Superior temporal gyrus (tissue), 1 donor: Measurements from ENCODE around the gene CTCFL.
"Not testable (repeated sequence)": the region's sequence is repeated elsewhere in the genome, so short reads cannot be mapped to it uniquely, and the experiment has no call there.

Experiments
- DNase-seq: peaks from one replicate; pipeline ENCODE4 v3.0.0-alpha.2; 2016; ENCODE audit errors: extremely low spot score

The CTCFL gene

GRCh38 chr20:57536771-57537724, 12.1 kb upstream of the CTCFL start:
- no peak for DNase-seq

DNA sequence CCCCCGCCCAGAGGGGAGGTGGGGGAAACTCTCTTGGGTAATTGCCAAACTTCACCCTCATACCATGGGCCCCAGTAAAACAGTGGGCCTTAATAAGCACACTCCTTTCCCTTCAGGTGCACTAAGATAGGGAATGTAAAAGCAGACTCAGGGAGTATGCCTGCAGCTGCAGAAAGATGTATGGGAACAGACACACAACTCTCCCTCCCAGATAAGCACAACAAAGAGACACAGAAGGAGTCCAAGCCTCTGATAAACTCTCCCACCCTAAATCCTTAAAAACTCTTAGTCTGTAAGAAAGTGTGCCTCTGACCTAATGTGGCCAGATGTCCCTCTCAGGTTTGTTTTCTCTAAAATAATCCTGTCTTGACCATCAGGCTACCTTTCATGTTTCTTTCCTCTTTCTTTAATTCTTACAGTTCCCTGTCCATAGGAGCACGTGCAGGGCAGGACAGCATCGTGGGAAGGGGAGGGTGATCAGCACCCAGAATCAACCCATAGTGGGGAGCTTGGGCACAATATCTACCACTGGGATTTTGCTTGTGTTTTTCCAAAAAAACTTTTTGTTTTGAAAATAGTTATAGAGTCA, 11.3 kb upstream of the CTCFL start:
- DNase-seq: no peak

DNA sequence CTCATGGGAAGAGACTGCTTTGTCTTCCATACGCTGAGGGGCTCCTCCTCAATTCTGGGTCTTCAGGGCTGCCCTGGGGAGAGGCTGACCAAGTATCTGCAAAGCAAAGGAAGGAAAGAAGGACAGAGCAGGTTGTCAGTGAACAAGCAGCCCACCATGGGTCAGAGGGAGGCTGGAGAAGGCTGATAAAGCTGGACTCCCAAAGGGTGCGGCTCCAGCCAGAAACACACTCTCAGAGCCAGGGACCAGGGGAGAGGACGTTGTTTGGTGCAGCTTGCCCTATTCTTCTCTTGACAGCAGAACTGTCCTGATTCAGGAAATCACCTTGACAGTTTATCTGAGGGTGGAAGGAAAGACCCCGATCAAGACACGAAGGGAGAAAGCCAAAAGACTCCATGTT, 10.4 kb upstream of the CTCFL start:
- no peak for DNase-seq

- DNase-seq: no peak
These were observed 7.2 kb upstream of the CTCFL start for GRCh38 chr20:57532104-57532503.

DNA sequence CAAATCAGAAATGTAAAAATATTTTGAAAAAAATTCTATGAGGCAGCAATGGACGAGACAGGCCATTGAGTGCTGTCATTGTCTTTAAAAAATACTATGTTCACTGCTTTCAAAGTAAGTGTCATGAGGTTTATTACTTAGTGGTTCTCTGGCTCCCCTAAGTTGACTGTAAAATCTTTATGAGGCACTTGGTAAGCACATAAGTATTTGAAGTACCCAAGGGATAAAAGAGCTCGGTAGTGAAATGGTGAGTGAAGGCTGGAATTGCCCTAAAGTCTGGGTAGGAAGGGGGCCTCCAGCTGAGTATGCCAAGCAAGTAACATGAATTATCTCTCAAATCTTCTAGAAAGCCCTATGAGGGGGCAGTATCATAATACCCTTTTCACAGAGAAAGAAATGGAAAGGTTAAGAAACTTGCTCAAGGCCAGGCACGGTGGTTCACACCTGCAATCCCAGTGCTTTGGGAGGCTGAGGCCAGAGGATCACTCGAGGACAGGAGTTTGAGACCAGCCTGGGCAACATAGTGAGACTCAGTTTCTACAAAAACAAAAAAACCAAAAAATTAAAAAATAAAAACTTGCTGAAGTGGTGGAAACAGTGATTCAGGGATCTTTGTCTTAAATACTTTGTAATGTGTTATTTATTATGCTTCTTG, 5.5 kb upstream of the CTCFL start:
- DNase-seq: no peak

DNA sequence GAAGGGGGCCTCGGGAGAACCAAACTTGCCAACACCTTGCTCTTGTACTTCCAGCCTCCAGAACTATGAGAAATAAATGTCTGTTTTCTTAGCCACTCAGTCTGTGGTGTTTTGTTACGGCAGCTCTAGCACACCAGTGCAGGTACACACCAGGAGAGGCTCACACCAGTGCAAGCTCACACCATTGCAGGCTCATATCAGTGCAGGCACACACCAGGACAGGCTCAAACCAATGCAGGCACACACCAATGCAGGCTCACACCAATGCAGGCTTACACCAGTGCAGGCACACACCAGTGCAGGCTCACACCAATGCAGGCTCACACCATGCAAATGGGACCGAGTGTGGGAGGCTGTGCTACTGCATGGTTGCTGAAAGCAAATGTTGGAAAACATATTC, 4.9 kb upstream of the CTCFL start:
- no peak for DNase-seq

DNA sequence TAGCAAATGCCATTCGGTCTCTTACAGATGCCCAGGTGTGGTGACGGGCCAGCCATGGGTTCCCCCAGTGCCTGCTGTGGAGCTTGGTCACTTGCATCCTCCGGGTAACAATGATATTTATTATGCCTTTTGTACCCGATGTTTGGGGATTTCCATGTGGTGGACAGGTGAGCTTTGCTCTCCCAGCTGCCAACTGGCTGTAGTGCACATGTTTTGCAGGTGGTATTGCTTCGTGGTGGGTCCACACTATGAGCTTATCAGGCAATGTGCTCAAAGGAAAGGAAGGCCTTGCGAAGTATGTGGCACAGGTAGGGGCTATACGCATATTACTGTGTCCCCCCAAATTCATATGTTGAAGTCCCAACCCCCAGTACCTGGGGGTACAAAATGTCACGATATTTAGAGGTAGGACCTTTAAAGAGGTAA, 4.2 kb upstream of the CTCFL start:
- DNase-seq: no peak

GRCh38 chr20:57528148-57528547, 3.2 kb upstream of the CTCFL start:
- no peak for DNase-seq

- no peak for DNase-seq
These were observed 2.8 kb upstream of the CTCFL start for GRCh38 chr20:57527728-57528127.

DNA sequence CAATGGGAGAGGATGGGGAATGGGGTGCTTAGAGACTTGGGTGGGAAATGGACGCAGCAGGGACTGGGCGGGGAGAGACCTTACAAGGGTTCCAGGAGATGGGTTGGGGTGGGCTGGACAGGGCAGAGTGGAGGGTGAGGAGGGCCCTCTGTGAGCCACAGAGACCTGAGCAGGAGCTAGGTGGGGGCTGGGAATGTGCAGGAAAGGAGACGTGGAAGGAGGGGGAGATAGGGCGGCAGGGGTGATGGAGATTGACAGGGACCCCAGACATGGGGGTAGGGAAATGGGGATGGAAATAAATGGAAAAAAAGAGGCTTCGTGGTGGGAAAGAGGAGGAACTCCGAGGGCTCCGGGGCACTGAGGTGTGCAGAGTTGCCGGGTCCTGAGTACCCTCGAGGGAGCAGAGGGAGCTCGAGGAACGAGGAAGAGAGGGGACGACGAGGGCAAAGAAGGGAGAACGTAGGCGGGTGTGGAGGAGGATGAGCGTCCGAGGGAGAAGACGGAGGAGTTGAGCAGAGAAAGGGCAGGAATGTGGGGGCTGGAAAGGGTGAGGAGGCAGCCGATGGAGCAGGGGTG, 2.0 kb upstream of the CTCFL start:
- DNase-seq: no peak

GRCh38 chr20:57526087-57526884, 1.3 kb upstream of the CTCFL start:
- DNase-seq: no peak

- no peak for DNase-seq
These were observed 567 bp upstream of the CTCFL start for GRCh38 chr20:57525328-57526086.

GRCh38 chr20:57523782-57524181, 1.2 kb downstream of the CTCFL start:
- no peak for DNase-seq

DNA sequence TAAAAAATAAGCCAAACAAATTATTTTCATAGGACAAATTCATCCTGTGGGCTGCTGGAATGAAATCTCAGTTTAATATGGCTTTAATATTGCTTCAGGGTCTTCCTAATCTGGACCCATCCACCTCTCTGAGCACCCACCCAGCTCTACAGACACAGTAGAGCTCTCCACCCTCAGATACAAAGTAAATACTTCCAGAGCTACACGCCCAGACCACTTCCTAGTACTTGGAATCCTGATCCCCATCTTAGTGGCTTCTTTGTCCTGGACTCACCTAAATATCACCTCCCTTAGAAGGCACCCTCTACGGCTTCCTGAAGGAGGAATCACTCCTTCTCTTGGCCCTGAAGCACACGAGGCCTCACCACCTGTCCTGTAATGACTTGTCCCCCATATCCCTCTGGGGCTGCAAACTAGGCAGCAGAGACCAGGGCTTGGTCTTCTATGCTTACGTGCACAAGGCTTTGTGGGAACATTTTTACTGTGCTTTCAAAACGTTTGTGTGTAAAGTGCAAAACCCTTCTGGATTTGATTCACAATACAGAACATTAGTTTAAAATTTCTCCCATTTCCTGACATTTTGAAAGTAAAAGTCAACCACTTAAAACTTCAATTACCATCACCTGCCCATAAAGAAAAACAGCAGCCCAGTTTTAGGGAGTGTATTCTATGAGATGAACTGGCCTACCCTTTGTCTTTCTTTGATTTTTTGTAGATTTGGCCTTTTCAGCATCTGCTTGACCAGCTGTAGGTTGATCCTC, 2.4 kb downstream of the CTCFL start:
- DNase-seq: no peak

- no peak for DNase-seq
These were observed 7.0 kb downstream of the CTCFL start for GRCh38 chr20:57517904-57518303.

DNA sequence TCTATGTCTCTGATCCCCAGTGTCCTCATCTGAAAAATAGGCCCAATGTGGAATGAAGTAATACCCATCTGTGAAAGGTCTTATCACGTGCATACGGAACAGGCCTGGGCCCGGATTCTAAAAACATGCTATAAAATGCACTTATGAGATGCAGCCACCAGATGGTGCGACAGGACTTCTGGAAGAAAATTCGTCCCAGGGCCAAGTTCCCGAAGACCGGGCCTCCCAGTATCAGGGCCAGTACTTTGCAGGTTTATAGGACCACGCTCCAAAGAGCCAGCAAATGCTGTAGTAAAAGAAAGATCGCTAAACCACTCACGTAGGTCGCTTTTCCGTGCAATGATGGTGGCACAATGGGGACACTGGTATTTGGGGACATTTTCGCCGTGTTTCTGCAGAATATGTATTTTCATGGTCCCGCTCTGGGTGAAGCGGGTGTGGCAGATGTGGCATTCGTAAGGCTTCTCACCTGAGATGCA, 10.6 kb downstream of the CTCFL start:
- DNase-seq: peak; percentile 91

DNA sequence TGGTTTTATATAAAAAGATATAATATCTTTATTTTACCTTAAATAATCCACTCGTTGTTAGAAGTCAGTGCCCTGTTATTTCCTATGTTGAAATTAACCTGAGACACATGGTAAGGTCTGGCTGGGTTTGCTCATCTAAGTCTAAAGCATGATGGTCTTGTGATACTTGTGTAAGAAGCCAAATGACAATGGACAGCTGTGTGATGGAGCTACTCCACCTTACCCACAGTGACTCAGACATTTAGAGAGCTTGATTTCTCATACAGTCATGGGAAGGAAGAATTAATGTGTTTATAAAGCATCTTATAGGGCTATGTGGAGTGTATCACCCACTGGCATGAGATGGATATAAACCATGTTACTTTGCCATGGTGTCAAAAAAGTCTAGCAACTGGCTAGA, 11.7 kb downstream of the CTCFL start:
- DNase-seq: no peak

GRCh38 chr20:57512432-57512831, 12.5 kb downstream of the CTCFL start:
- DNase-seq: no peak

GRCh38 chr20:57511709-57512108, 13.2 kb downstream of the CTCFL start:
- not testable (repeated sequence) for DNase-seq
